Endothelial cell of umbilical vein (primary cell): ENCODE results near the gene GGACT. TPM values are rescaled to one million over a fixed set of nuclear protein-coding genes. Genes with fewer than 3 reads are reported as not detected.

Source experiments
- BruUV-seq: library from RNA; stranded (reverse); fragments of 400-500 nt; replicated peaks from 2 replicates; lab custom pipeline; 2021; lab: Mats Ljungman, UMichigan
- CTCF ChIA-PET: fragments of 300-600, 350-600 bp; sonication (Branson Sonifier 250); formaldehyde crosslinking; loops from one replicate; lab custom pipeline; 2021; ENCODE audit warnings: antibody characterized with exemption, inconsistent platforms; lab: Charles Lee
- POLR2A ChIA-PET: fragments of 300-600, 350-600 bp; sonication (Branson Sonifier 250); formaldehyde crosslinking; loops from one replicate; lab custom pipeline; 2021; ENCODE audit warnings: antibody characterized with exemption, inconsistent platforms; lab: Charles Lee
- DNase-seq: peaks from one replicate; pipeline ENCODE4 v3.0.0-alpha.2; 2011; ENCODE audit warnings: low read depth, low spot score
- FAIRE-seq: peaks from 2 replicates; lab custom pipeline; 2011; peaks lifted over from hg19 to GRCh38; lab: Jason Lieb, UNC
- H2AFZ ChIP-seq: 2 replicates; pipeline ENCODE4 v1.6.0; 2012; ENCODE audit warnings: low read depth, low read length, control low read depth, inconsistent platforms
- H3K27ac ChIP-seq: 2 replicates; pipeline ENCODE4 v1.5.1; 2011; ENCODE audit warnings: low read depth, mild to moderate bottlenecking, control low read depth, low read length, moderate library complexity; ENCODE audit not compliant: insufficient read depth
- H3K27me3 ChIP-seq, 2 experiments: 2 replicates each; pipeline versions ENCODE4 v1.6.0 to v1.6.1; 2011; ENCODE audit warnings: low read length in 2 of 2, mixed read lengths in 1 of 2; ENCODE audit not compliant: control insufficient read depth in 2 of 2, insufficient read depth in 2 of 2
- H3K36me3 ChIP-seq, 2 experiments: 2 replicates in 1 of 2; 3 replicates in 1 of 2; pipeline ENCODE4 v1.5.1; 2011; ENCODE audit warnings: low read length in 2 of 2, mild to moderate bottlenecking in 1 of 2, moderate library complexity in 1 of 2; ENCODE audit not compliant: control insufficient read depth in 2 of 2, insufficient read depth in 2 of 2; ENCODE audit errors: extremely low read depth in 1 of 2
- H3K4me1 ChIP-seq: 3 replicates; pipeline ENCODE4 v1.5.1; 2011; ENCODE audit warnings: mild to moderate bottlenecking, low read length; ENCODE audit not compliant: control insufficient read depth, insufficient read depth; ENCODE audit errors: extremely low read depth
- H3K4me2 ChIP-seq: 2 replicates; pipeline ENCODE4 v1.6.1; 2011; ENCODE audit warnings: low read length, control low read depth, mixed read lengths; ENCODE audit not compliant: insufficient read depth
- H3K4me3 ChIP-seq, 3 experiments: fragments of 200-600 bp in 1 of 3; sonication (generic), shearing (Covaris generic) in 1 of 3; replicated peaks in 1 of 3; 2 replicates each; pipeline ENCODE4 v1.5.1; 2011 to 2016; ENCODE audit warnings: control low read depth in 3 of 3, low read length in 3 of 3, mild to moderate bottlenecking in 2 of 3, inconsistent platforms in 1 of 3, low read depth in 1 of 3, moderate library complexity in 1 of 3; ENCODE audit not compliant: insufficient read depth in 1 of 3
- H3K79me2 ChIP-seq: 2 replicates; pipeline ENCODE4 v1.6.0; 2012; ENCODE audit warnings: low read length, inconsistent platforms; ENCODE audit not compliant: control insufficient read depth, insufficient read depth
- H3K9ac ChIP-seq: replicated peaks from 2 replicates; pipeline ENCODE3; 2011; ENCODE audit warnings: low read length, control low read depth; ENCODE audit not compliant: insufficient read depth; ENCODE audit errors: extremely low read depth
- H3K9me1 ChIP-seq: replicated peaks from 3 replicates; pipeline ENCODE4 v1.6.0; 2011; ENCODE audit warnings: mild to moderate bottlenecking, low read length; ENCODE audit not compliant: control insufficient read depth, insufficient read depth; ENCODE audit errors: extremely low read depth
- H3K9me3 ChIP-seq: replicated peaks from 2 replicates; pipeline ENCODE4 v1.5.1; 2012; ENCODE audit warnings: low read length, inconsistent platforms; ENCODE audit not compliant: control insufficient read depth, insufficient read depth
- H4K20me1 ChIP-seq: replicated peaks from 2 replicates; pipeline ENCODE3; 2011; ENCODE audit warnings: mild to moderate bottlenecking, low read length; ENCODE audit not compliant: control insufficient read depth, insufficient read depth; ENCODE audit errors: extremely low read depth
- CTCF ChIP-seq, 2 donors: IDR thresholded peaks; 1 replicate in 1 of 2; 2 replicates in 1 of 2; pipeline ENCODE4 v1.5.1; 2011; ENCODE audit warnings: low read length in 2 of 2, mild to moderate bottlenecking in 2 of 2, moderate library complexity in 2 of 2, control low read depth in 1 of 2, inconsistent platforms in 1 of 2, low read depth in 1 of 2; ENCODE audit not compliant: insufficient read depth in 1 of 2; ENCODE audit errors: extremely low read depth in 1 of 2
- EZH2 ChIP-seq: IDR thresholded peaks from 2 replicates; pipeline ENCODE4 v1.6.1; 2012; ENCODE audit warnings: borderline replicate concordance, low read depth, mild to moderate bottlenecking, moderate library complexity, low read length, inconsistent platforms; ENCODE audit not compliant: severe bottlenecking
- FOS ChIP-seq: IDR thresholded peaks from 2 replicates; pipeline ENCODE4 v1.6.1; 2011; ENCODE audit warnings: mild to moderate bottlenecking, low read length, moderate library complexity, borderline replicate concordance; ENCODE audit not compliant: insufficient read depth
- GATA2 ChIP-seq: IDR thresholded peaks from 2 replicates; pipeline ENCODE4 v1.7.0; 2011; ENCODE audit warnings: low read depth, mild to moderate bottlenecking, moderate library complexity, mixed read lengths, low read length; ENCODE audit not compliant: insufficient read length, insufficient read depth
- JUN ChIP-seq: IDR thresholded peaks from 2 replicates; pipeline ENCODE4 v1.6.1; 2011; ENCODE audit warnings: borderline replicate concordance, low read depth; ENCODE audit not compliant: insufficient read length, insufficient read depth
- MAX ChIP-seq: IDR thresholded peaks from 2 replicates; pipeline ENCODE4 v1.6.1; 2011; ENCODE audit not compliant: insufficient read depth, insufficient read length
- MYC ChIP-seq: IDR thresholded peaks from one replicate; pipeline ENCODE4 v1.6.1; 2011; ENCODE audit warnings: mild to moderate bottlenecking, low read depth, low read length
- POLR2A ChIP-seq: IDR thresholded peaks from 2 replicates; pipeline ENCODE4 v1.6.1; 2012; ENCODE audit warnings: low read depth, mild to moderate bottlenecking, control low read depth, low read length
- POLR2AphosphoS5 ChIP-seq: IDR thresholded peaks from 2 replicates; pipeline ENCODE4 v1.6.1; 2012; ENCODE audit warnings: low read depth, mild to moderate bottlenecking, control low read depth, low read length, moderate library complexity; ENCODE audit not compliant: insufficient read depth
- dilution Hi-C: fragments of 300-500 bp; cut with MboI; formaldehyde crosslinking; loops from one replicate; pipeline ENCODE4 v1.15.0; 2019; ENCODE audit warnings: low sequenced_read_pairs; ENCODE audit not compliant: extremely low pct_ligation_motif_present
- intact Hi-C: fragments of 100-400 bp; cut with micrococcal nuclease; formaldehyde crosslinking; loops from one replicate; pipeline ENCODE4 v1.10.0; 2022
- polyA plus RNA-seq, 4 experiments: library from polyadenylated mRNA; depleted of rRNA in 3 of 4; stranded (reverse) in 3 of 4; unstranded in 1 of 4; fragments of >200 nt; gene quantifications; 2 replicates each; pipeline versions ENCODE4 v1.2.1 to v1.2.3, GENCODE V29; 2011 to 2012; ENCODE audit warnings: missing spikeins in 1 of 4
- total RNA-seq: library from RNA; stranded (reverse); gene quantifications from 2 replicates; pipeline ENCODE4 v1.2.3, GENCODE V29; 2021

The GGACT gene
- total and polyA plus RNA-seq, 2 donors (not counting 3 experiments of a cell fraction or from before 2014, with no cell fraction given), result 2.5 to 6.5 TPM

GRCh38 chr13:100534147-100534843 lies 54.3 kb downstream of the GGACT start:
- dilution Hi-C loops (no loop called here), intact Hi-C loops (no loop called here)
- H3K9ac ChIP-seq, result no peak overlapping the region
- no peak overlapping the region for H3K4me3 ChIP-seq
- no peak overlapping the region for H3K4me2 ChIP-seq
- DNase-seq (no peak), FAIRE-seq (no peak)
- no peaks in the 10 kb centered on the region for H3K79me2 ChIP-seq
- H2AFZ ChIP-seq, result no peak overlapping the region
- no TSS peak for BruUV-seq
- H3K9me1 ChIP-seq, result no peaks in the 10 kb centered on the region
- POLR2A ChIA-PET, result no interaction called here
- peaks cover 0 to 2% of the 10 kb centered on the region in 2 experiments for H3K36me3 ChIP-seq
- no peak overlapping the region for H3K27ac ChIP-seq
- CTCF ChIA-PET, result no interaction called here
- H4K20me1 ChIP-seq, result no peaks in the 10 kb centered on the region
- no peaks in the 10 kb centered on the region for H3K27me3 ChIP-seq
- H3K9me3 ChIP-seq, result no peaks in the 10 kb centered on the region
- TF ChIP-seq MAX, result no peak
- TF ChIP-seq FOS, result no peak
- no peak for TF ChIP-seq POLR2A
- no peak for TF ChIP-seq MYC
- no peak for TF ChIP-seq POLR2AphosphoS5
- TF ChIP-seq JUN, result no peak
- no peaks in the 10 kb centered on the region for H3K4me1 ChIP-seq

- intact Hi-C loops, result no loop called here
- BruUV-seq, result no TSS peak
- FAIRE-seq, result no peak
These were observed 55.0 kb downstream of the GGACT start for GRCh38 chr13:100533588-100534041.

More at GRCh38 chr13:100533588-100534041, 55.0 kb downstream of the GGACT start:
- no peaks in the 10 kb centered on the region for H3K79me2 ChIP-seq
- H3K27ac ChIP-seq, result no peak overlapping the region
- H3K9me3 ChIP-seq, result no peaks in the 10 kb centered on the region
- no peaks in the 10 kb centered on the region for H3K27me3 ChIP-seq
- H3K9ac ChIP-seq, result no peak overlapping the region
- no peak overlapping the region for H3K4me3 ChIP-seq
- TF ChIP-seq POLR2AphosphoS5 (no peak), FOS (no peak), MAX (no peak), MYC (no peak), GATA2 (no peak), POLR2A (no peak), CTCF (IDR thresholded peaks at IDR 0.05; ENCODE audit: extremely low read depth in 1 of 2, insufficient read depth in 1 of 2, low read depth in 1 of 2, low read length in 2 of 2) (no peak), JUN (no peak), EZH2 (no peak)
- no peaks in the 10 kb centered on the region for H3K4me1 ChIP-seq
- dilution Hi-C loops, result no loop called here
- no peak overlapping the region for H3K4me2 ChIP-seq
- CTCF ChIA-PET, result no interaction called here
- no peaks in the 10 kb centered on the region for H4K20me1 ChIP-seq
- DNase-seq, result no peak
- H2AFZ ChIP-seq, result no peak overlapping the region
- POLR2A ChIA-PET, result no interaction called here
- peaks cover 0 to 4% of the 10 kb centered on the region in 2 experiments for H3K36me3 ChIP-seq
- H3K9me1 ChIP-seq, result no peaks in the 10 kb centered on the region
